NCI-H2227 (cell line): Measurements from ENCODE around the gene MEIS3.

Source experiments
- DNase-seq: peaks from one replicate; lab custom pipeline; 2025; ENCODE audit not compliant: unreplicated experiment; lab: John Stamatoyannopoulos, UW

MEIS3 gene

GRCh38 chr19:47435883-47436417, 16.6 kb upstream of the MEIS3 start:
- no peak for DNase-seq

DNA sequence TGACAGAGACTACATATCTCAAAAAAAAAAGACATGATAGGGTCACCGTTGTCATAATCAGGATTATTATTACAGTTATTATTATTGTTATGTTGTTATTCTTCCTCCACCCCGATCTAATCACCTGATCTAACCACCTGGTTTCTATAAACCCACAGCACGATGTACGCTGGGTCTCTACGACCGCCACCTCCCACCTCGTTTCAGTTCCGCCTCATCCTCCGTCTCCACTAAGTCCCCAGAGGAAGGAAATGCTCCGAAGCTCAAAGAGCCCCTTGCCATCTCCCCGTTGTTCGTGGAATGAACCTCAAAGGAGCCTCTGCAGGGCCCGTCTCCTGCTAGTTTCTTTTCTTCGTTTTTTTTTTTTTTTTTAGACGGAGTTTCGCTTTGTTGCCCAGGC, 15.9 kb upstream of the MEIS3 start:
- no peak for DNase-seq

DNA sequence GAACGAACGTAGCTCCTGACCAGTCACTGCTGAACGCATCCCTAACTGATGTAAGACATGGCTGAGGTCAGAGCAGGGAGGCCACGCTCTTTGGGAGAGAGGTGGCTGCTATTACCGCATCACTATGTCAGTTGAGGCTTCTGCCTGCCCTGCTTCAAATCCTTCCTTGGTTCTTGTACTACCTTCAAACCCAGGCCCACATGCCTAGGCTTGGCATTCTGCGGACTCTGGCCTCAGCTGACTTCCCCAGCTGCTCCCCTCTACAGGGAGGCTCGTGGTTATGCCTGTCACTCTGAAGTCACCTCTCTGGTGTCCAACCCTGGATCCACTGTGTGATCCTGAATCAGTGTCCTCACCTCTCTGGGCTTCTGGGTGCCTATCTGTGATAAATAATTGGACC, 14.8 kb upstream of the MEIS3 start:
- no peak for DNase-seq

DNA sequence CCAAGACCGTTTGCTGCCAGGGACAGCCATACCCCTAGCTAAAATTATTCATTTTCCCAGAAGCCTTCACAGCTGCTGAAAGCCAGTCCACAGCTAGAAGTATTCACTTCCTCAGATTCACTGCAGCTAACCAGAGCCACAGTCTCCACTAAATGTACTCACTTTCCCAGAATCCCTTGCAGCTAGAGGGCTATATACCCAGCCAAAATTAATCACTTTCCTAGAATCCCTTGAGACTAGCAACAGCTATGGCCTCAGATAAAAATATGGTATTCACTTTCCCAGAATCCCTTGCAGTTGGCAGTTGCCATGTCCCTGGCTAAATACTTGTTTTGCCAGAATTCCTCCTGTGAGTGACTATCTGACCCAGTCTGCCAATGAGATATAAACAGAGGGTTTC, 13.8 kb upstream of the MEIS3 start:
- DNase-seq, result no peak

DNA sequence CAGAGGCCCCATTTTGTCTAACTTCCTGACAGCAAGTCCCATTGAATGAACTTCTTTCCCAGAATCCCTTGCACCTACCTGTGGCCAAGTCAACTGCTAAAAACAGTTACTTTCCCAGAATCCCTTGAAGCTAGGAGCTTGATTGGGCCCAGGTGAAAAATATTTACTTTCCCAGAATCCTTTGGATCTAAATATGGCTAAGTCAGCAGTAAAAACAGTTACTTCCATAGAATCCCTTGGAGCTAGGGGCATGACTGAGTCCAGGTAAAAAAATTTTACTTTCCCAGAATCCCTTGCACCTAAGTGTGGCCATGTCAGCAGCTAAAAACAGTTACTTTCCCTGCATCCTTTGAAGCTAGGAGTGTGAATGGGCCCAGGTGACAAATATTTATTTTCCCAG, 13.2 kb upstream of the MEIS3 start:
- DNase-seq, result no peak

DNA sequence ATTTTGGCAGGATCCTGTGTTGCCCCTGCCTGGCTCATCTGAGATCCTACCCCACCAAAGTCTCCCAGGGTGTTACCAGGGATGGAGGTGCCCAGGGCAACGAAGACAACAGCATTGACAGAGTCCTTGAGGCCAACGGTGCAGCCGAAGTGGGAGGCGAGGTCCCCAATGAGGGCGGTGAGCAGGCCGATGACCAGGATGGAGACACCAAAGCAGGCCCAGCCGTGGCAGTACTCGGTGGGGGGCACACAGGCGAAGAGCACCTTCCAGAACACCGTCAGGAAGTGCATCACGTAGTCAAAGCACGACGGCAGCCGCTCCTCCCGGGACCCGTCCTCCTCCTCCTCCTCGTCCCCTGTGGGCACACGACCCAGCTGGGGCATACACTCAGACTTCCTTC, 12.8 kb upstream of the MEIS3 start:
- DNase-seq, result no peak

GRCh38 chr19:47430041-47430802, 10.9 kb upstream of the MEIS3 start:
- DNase-seq, result no peak

- DNase-seq, result no peak
Measured at GRCh38 chr19:47429140-47429793, 9.9 kb upstream of the MEIS3 start.

GRCh38 chr19:47428177-47428894, 9.0 kb upstream of the MEIS3 start:
- DNase-seq, result peak; percentile 97

- DNase-seq, result peak; percentile 82
Measured at GRCh38 chr19:47427241-47428176, 8.2 kb upstream of the MEIS3 start.

GRCh38 chr19:47423203-47423882, 4.0 kb upstream of the MEIS3 start:
- no peak for DNase-seq

DNA sequence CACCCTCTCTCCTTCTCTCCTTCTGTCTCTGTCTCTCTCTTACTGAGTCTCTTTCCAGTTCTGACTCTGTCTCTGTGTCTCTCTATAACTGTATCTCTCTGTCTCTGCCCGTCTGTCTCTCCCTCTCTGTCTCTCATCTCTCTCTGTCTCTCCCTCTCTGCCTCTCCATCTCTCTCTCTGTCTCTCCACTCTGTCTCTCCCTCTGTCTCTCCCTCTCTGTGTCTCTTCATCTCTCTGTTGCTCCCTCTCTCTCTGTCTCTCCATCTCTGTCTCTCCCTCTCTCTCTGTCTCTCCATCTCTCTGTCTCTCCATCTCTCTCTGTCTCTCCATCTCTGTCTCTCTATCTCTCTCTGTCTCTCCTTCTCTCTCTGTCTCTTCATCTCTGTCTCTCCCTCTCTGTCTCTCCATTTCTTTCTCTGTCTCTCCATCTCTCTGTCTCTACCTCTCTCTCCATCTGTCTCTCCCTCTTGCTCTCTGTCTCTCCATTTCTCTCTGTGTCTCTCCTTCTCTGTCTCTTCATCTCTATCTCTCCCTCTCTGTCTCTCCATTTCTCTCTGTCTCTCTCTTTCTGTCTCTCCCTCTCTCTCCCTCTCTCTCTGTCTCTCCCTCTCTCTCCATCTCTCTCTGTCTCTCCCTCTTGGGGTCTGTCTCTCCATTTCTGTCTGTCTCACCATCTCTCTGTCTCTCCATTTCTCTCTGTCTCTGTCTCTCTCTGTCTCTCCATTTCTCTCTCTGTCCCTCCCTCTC, 3.3 kb upstream of the MEIS3 start:
- DNase-seq, result no peak

- DNase-seq, result peak; percentile 89
Measured at GRCh38 chr19:47421844-47422395, 2.6 kb upstream of the MEIS3 start.

GRCh38 chr19:47421244-47421786, 2.0 kb upstream of the MEIS3 start:
- DNase-seq, result no peak

DNA sequence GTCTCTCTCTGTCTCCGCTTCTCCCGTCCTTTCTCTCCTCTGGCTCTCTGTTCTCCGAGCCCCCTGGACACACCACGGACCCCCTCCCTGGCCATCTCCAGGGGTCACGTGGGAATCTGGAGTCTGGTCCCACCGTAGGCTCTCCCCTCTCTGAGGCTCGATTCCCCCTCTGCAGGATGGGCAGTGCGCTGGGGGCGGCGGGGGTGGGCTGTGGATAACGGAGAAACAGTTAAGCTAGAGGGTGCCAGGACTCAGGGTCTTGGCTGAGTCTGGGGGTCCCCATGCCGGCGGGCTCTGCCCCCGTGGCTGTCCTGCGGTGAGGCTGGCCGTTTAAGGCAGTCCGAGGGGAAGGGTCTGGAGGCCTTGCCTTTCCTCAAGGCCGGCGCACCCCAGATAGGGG, 462 bp upstream of the MEIS3 start:
- DNase-seq, result no peak

DNA sequence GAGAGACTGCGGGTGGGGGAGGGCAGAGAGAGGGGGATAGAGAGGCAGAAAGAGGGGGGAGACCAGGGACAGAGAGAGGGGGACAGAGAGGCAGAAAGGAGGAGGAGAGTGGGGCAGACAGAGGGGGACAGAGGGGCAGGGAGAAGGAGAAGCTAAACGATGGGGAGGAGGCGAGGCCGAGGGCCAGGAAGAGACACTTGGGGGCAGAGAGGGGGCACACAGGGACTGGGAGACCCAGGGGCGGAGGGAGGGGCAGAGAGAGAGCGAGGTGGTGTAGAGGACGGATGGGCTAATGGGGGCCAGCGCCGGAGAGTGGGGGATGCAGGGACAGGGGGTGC, 666 bp downstream of the MEIS3 start:
- no peak for DNase-seq

- no peak for DNase-seq
Measured at GRCh38 chr19:47417746-47418691, 1.3 kb downstream of the MEIS3 start.
